GM12874 (cell line): ENCODE data around the gene SYNE2.

ENCODE experiments used
- TF ChIP-seq, protein P1 (sequence below): IDR thresholded peaks from 2 replicates; pipeline ENCODE4 v1.5.1; 2011; ENCODE audit warnings: low read depth, mild to moderate bottlenecking, control low read depth, low read length, moderate library complexity; ENCODE audit not compliant: insufficient read depth

Gene SYNE2

DNA sequence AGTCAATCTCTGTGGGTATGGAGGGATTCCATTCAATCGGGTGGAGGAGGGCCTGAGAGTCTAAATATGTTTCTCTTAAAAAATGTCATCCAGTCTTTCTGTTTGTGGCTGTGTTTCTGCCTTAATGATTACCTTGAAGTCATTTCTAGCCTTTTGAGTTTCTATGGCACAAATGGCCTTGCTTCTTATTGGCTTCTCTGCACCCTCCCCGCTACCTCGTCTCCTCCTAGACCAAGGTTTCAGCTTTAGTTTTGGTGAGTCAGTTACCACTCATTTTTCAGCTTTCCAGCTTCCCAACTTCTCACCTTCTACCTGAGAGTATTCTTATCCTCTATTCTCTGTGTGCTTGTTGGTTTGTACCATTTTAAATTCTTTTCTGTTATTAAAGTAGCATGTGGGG, 159.2 kb downstream of the SYNE2 start:
- TF ChIP-seq, protein P1, sequence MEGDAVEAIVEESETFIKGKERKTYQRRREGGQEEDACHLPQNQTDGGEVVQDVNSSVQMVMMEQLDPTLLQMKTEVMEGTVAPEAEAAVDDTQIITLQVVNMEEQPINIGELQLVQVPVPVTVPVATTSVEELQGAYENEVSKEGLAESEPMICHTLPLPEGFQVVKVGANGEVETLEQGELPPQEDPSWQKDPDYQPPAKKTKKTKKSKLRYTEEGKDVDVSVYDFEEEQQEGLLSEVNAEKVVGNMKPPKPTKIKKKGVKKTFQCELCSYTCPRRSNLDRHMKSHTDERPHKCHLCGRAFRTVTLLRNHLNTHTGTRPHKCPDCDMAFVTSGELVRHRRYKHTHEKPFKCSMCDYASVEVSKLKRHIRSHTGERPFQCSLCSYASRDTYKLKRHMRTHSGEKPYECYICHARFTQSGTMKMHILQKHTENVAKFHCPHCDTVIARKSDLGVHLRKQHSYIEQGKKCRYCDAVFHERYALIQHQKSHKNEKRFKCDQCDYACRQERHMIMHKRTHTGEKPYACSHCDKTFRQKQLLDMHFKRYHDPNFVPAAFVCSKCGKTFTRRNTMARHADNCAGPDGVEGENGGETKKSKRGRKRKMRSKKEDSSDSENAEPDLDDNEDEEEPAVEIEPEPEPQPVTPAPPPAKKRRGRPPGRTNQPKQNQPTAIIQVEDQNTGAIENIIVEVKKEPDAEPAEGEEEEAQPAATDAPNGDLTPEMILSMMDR, result no peak

DNA sequence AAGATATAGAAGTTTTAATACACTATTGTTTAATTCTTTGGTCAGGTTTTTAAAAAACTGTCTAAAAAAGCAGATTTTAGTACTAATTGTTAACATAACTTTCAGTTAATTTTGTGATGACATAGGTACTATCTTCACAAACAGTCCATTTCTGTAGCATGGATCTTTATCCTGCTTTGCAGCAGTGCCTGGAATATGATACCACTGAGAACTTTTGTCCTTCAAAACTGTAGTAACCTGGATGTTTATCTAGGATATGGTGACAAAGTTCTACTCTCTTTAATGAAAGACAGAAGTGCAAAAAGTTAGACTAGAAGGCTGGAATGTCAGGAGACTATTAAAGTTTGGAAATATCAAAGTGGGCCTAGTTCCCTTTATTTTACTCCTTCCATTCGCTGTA, 159.9 kb downstream of the SYNE2 start:
- TF ChIP-seq, protein P1, result no peak

DNA sequence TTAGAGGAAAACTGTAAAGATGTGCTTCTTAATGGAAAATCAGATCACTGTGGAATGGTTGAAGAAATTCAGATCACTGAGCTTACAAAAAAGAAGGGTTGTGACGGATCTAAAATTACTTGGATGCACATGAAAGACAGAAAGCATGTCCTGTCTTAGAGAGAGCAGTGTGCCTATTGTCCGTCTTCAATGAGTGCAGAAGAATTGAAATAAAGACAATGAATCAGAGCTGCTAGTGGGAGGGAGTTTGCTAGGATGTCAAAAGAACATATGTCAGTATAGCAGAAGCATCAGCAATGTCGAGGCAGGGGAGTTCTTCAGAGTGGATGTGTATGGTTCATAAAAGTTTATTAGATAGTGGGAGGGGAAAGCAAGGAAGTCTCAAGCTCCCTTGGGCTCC, 172.7 kb downstream of the SYNE2 start:
- TF ChIP-seq, protein P1, result no peak

DNA sequence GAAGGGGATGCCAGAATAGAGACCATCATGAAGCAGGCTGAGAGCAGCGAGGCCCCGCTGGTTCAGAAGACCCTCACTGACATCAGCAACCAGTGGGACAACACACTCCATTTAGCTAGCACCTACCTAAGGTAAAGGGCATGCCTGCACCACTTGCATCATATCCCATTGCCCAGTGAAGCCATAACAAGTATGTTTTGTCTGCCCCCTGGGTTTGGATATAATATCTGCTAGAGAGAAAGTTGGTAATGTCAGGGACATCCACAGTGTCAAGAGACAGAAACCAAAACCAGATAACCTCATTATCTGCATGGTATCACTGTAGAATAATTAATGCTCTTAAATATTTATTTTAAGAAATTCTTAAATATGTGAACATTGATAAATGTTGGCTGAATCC, 173.8 kb downstream of the SYNE2 start:
- TF ChIP-seq, protein P1, result no peak

DNA sequence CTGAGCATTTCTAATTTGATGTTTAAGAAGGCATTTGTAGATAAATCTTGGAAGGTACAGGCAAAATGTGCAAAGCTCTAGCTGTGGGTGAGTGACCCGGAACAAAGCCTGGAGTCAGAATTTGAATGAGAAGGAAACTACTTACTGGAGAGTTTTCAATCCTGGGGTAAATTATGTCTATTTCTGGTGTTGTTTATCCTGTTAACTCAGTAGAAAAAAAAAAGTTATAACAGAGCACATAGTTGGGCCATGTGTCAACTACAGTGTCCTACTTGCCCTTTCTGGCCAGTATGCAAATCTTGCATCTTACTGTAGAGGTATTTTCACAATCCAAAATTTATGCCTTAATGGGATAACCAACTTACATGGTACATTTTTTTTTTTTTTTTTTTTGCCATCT, 182.3 kb downstream of the SYNE2 start:
- TF ChIP-seq, protein P1, result no peak

DNA sequence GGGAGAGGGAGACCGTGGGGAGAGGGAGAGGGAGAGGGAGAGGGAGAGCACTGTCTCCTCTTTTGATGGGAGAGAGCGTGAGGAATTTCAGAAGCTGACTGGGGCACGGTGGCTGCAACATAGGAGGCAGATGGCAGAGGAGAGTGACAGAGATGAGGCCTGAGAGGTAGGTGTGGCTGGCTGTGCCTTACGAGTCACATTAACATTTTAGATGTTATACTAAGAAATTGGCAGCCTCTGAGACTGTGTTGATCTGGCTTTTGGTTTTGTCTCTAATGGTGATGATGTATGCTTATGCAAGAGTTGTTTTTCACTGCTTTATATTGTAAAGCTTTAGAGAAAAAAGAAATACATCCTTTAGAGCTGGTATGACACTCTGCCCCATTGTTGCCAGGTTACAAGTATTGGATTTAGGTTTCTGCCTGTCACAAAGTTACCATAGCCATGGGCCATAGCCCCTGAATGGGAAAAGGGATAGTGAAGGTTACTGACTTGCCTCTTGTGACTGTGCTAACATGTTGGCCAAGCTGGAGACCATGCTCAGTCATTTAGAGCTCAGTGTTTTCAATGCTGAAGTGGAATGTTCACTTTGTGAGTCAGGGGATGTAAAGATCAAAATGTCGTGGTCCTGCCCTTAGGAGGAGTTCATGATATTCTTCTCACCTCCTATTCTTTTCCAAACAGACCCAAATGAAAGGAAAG, 186.2 kb downstream of the SYNE2 start:
- TF ChIP-seq, protein P1, result no peak

DNA sequence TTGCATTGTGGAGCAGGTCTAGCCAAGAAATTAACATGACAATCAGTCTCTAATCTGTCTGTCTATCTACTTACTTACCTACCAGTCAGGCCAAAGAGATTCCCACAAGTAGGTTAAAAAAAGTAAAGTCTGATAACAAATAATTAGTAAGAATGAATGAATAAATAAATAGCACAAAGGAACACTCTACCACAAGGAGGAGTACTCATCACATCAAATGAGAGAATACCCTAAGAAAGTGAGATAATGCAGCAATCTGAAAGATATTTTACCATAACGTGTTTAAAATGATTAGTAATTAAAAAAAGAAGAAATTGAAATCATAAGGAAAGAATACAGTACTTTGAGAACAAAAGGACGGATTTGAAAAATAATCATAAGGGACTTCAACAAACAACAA, 187.2 kb downstream of the SYNE2 start:
- TF ChIP-seq, protein P1, result no peak
